Keratinocyte (primary cell): ENCODE data around the gene CLDN14.

Experiments
- CTCF ChIP-seq, 3 experiments: IDR thresholded peaks in 1 of 3; conservative IDR thresholded peaks in 1 of 3; optimal IDR thresholded peaks in 1 of 3; 2 replicates in 2 of 3; 3 replicates in 1 of 3; pipeline versions ENCODE3 to v1.5.1; 2011; ENCODE audit warnings: low read length in 3 of 3, mild to moderate bottlenecking in 3 of 3, moderate library complexity in 2 of 3, control low read depth in 1 of 3, inconsistent platforms in 1 of 3; ENCODE audit not compliant: insufficient read depth in 2 of 3; ENCODE audit errors: extremely low read depth in 1 of 3
- EZH2 ChIP-seq: IDR thresholded peaks from one replicate; pipeline ENCODE4 v1.6.1; 2012; ENCODE audit warnings: inconsistent platforms, mild to moderate bottlenecking, low read length, moderate library complexity

GRCh38 chr21:36431252-36431651 lies 48.7 kb downstream of the CLDN14 start:
- TF ChIP-seq CTCF (optimal IDR thresholded peaks at IDR 0.05 in 1 of 3, IDR thresholded peaks at IDR 0.05 in 1 of 3, conservative IDR thresholded peaks at IDR 0.05 in 1 of 3; ENCODE audit: extremely low read depth in 1 of 3, insufficient read depth in 2 of 3, low read length in 3 of 3) (no peak), EZH2 (no peak)
